Motor neuron (in vitro differentiated cells): ENCODE data around the gene ATP8B3. TPM values are rescaled to one million over a fixed set of nuclear protein-coding genes. Genes with fewer than 3 reads are reported as not detected.

Experiments used
- ATAC-seq, 8 experiments: fragments of 200-7000 bp; cut with Tn5 transposase; replicated peaks in 6 of 8; 2 replicates each; pipeline ENCODE4 v1.8.0; 2021; ENCODE audit warnings: mild to moderate bottlenecking in 8 of 8, moderate library complexity in 8 of 8
- H3K27ac ChIP-seq, 2 donors: fragments of 250-450 bp; sonication (Bioruptor Pico); 2 replicates each; pipeline ENCODE4 v1.9.0; 2021; ENCODE audit warnings: antibody characterized with exemption in 2 of 2, mild to moderate bottlenecking in 2 of 2, moderate library complexity in 1 of 2
- H3K4me1 ChIP-seq, 2 donors: fragments of 250-450 bp; sonication (Bioruptor Pico); replicated peaks in 1 of 2; 2 replicates each; pipeline ENCODE4 v1.6.1; 2021; ENCODE audit warnings: antibody characterized with exemption in 2 of 2, mild to moderate bottlenecking in 2 of 2, moderate library complexity in 1 of 2
- H3K4me3 ChIP-seq, 5 donors: fragments of 250-450 bp; sonication (Bioruptor Pico); 2 replicates each; pipeline ENCODE4 v1.9.0; 2021; ENCODE audit warnings: antibody characterized with exemption in 5 of 5, mild to moderate bottlenecking in 5 of 5, moderate library complexity in 4 of 5
- WGBS, 10 experiments: fragments of 450-650 bp; shearing (Covaris generic); methylation state at CpG; one replicate each; pipeline ENCODE4 v1.0.0; 2022; 5-methylcytosine and 5-hydroxymethylcytosine counted together
- in situ Hi-C, 9 experiments: fragments of 400-800 bp; cut with MboI; loops; one replicate each; pipeline ENCODE4 v1.15.0; 2021; ENCODE audit warnings: low sequenced_read_pairs in 9 of 9, low pct_unique_long_range_greater_than_20kb in 2 of 9; ENCODE audit not compliant: unreplicated experiment in 9 of 9
- total RNA-seq, 8 experiments: library from RNA; unstranded; fragments of 300-600 nt; gene quantifications; 2 replicates each; pipeline versions ENCODE4 v1.2.3 to v1.2.4, GENCODE V29; 2022

ATP8B3 gene
- total RNA-seq, 8 experiments from 2014 or later, result 0.32 to 2.3 (median 0.78) TPM

- WGBS, 10 experiments, result 0% methylated on average over 3 of the region's 59 CpGs; no CpG with 5 or more reads in 9 of the 10 experiments
- H3K4me1 ChIP-seq, result peaks cover 0 to 7% of the 10 kb centered on the region in 2 donors
- peak overlapping the region in 1 of 5 donors; percentile 23 for H3K4me3 ChIP-seq
- in situ Hi-C loops, result loop anchor here in 3 of 9 experiments (25.0 kb wide), 2 partner anchors 102 to 252 kb away; no protein-coding TSS in a partner anchor
- ATAC-seq, result peak in 4 of 8 experiments; percentile 38 to 51 (median 48)
- peak overlapping the region in 1 of 2 donors; percentile 10 for H3K27ac ChIP-seq
Observed at GRCh38 chr19:1789261-1790041, 22.6 kb downstream of the ATP8B3 start.

- in situ Hi-C loops, result loop anchor here in 3 of 9 experiments (25.0 kb wide), 2 partner anchors 100 to 250 kb away; no protein-coding TSS in a partner anchor
Observed at GRCh38 chr19:1787116-1787515, 25.0 kb downstream of the ATP8B3 start.

GRCh38 chr19:1786668-1787067 is 25.4 kb downstream of the ATP8B3 start:
- Histone ChIP-seq H3K27ac (no peak overlapping the region), H3K4me3 (no peak overlapping the region), H3K4me1 (peaks cover 0 to 7% of the 10 kb centered on the region in 2 donors)
- no peak for ATAC-seq
- in situ Hi-C loops, result loop anchor here in 3 of 9 experiments (25.0 kb wide), 2 partner anchors 99 to 249 kb away; no protein-coding TSS in a partner anchor
- 17 to 58% (median 20%) methylated on average over 1 to 2 of the region's 8 CpGs; no CpG with 5 or more reads in 7 of the 10 experiments for WGBS, 10 experiments

More at GRCh38 chr19:1787116-1787515, 25.0 kb downstream of the ATP8B3 start:
- H3K4me1 ChIP-seq, result peaks cover 0 to 7% of the 10 kb centered on the region in 2 donors
- no peak for ATAC-seq
- no peak overlapping the region for H3K4me3 ChIP-seq
- H3K27ac ChIP-seq, result no peak overlapping the region
- WGBS, 10 experiments, result 0 to 83% (median 30%) methylated on average over 1 to 2 of the region's 8 CpGs; no CpG with 5 or more reads in 6 of the 10 experiments

- ATAC-seq, result no peak
- H3K27ac ChIP-seq, result no peak overlapping the region
- in situ Hi-C loops, result loop anchor here in 3 of 9 experiments (25.0 kb wide), 2 partner anchors 98 to 248 kb away; no protein-coding TSS in a partner anchor
Observed at GRCh38 chr19:1785310-1785709, 26.8 kb downstream of the ATP8B3 start.

GRCh38 chr19:1783874-1784273 is 28.2 kb downstream of the ATP8B3 start:
- Histone ChIP-seq H3K4me3 (no peak overlapping the region), H3K27ac (no peak overlapping the region), H3K4me1 (no peaks in the 10 kb centered on the region)
- WGBS, 10 experiments, result 40 to 100% (median 81%) methylated on average over 1 to 6 of the region's 9 CpGs; no CpG with 5 or more reads in 1 of the 10 experiments
- ATAC-seq, result no peak
- in situ Hi-C loops, result loop anchor here in 3 of 9 experiments (25.0 kb wide), 2 partner anchors 97 to 247 kb away; no protein-coding TSS in a partner anchor

More at GRCh38 chr19:1785310-1785709, 26.8 kb downstream of the ATP8B3 start:
- Histone ChIP-seq H3K4me3 (no peak overlapping the region), H3K4me1 (peaks cover 0 to 7% of the 10 kb centered on the region in 2 donors)
- 63 to 87% (median 73%) methylated on average over 2 to 5 of the region's 19 CpGs; no CpG with 5 or more reads in 6 of the 10 experiments for WGBS, 10 experiments

GRCh38 chr19:1783354-1783753 is 28.7 kb downstream of the ATP8B3 start:
- Histone ChIP-seq H3K4me3 (no peak overlapping the region), H3K27ac (no peak overlapping the region), H3K4me1 (no peaks in the 10 kb centered on the region)
- in situ Hi-C loops, result loop anchor here in 3 of 9 experiments (25.0 kb wide), 2 partner anchors 96 to 246 kb away; no protein-coding TSS in a partner anchor
- ATAC-seq, result no peak
- 11 to 100% (median 57%) methylated on average over 1 to 4 of the region's 4 CpGs; no CpG with 5 or more reads in 3 of the 10 experiments for WGBS, 10 experiments

- H3K27ac ChIP-seq, result no peak overlapping the region
- ATAC-seq, result no peak
- in situ Hi-C loops, result loop anchor here in 3 of 9 experiments (25.0 kb wide), 2 partner anchors 95 to 245 kb away; no protein-coding TSS in a partner anchor
- 25 to 90% (median 67%) methylated on average over 1 to 3 of the region's 7 CpGs; no CpG with 5 or more reads in 6 of the 10 experiments for WGBS, 10 experiments
- H3K4me3 ChIP-seq, result no peak overlapping the region
- no peaks in the 10 kb centered on the region for H3K4me1 ChIP-seq
Observed at GRCh38 chr19:1782521-1782920, 29.6 kb downstream of the ATP8B3 start.

- H3K27ac ChIP-seq, result no peak overlapping the region
- no peak overlapping the region for H3K4me3 ChIP-seq
- peak in 3 of 8 experiments; percentile 28 to 57 (median 41) for ATAC-seq
- peaks cover 0 to 9% of the 10 kb centered on the region in 2 donors for H3K4me1 ChIP-seq
- in situ Hi-C loops, result loop anchor here in 3 of 9 experiments (25.0 kb wide), 2 partner anchors 93 to 243 kb away; no protein-coding TSS in a partner anchor
- WGBS, 10 experiments, result 0 to 83% (median 12%) methylated on average over 1 to 5 of the region's 14 CpGs; no CpG with 5 or more reads in 5 of the 10 experiments
Observed at GRCh38 chr19:1780272-1780958, 31.7 kb downstream of the ATP8B3 start.

GRCh38 chr19:1779574-1779973 is 32.5 kb downstream of the ATP8B3 start:
- ATAC-seq, result no peak
- peaks cover 0 to 9% of the 10 kb centered on the region in 2 donors for H3K4me1 ChIP-seq
- 0 to 28% (median 9%) methylated on average over 1 to 9 of the region's 16 CpGs; no CpG with 5 or more reads in 3 of the 10 experiments for WGBS, 10 experiments
- in situ Hi-C loops, result loop anchor here in 3 of 9 experiments (25.0 kb wide), 2 partner anchors 92 to 242 kb away; no protein-coding TSS in a partner anchor
- no peak overlapping the region for H3K27ac ChIP-seq
- no peak overlapping the region for H3K4me3 ChIP-seq

GRCh38 chr19:1777149-1777548 is 34.9 kb downstream of the ATP8B3 start:
- 0 to 80% (median 20%) methylated on average over 1 to 3 of the region's 10 CpGs; no CpG with 5 or more reads in 4 of the 10 experiments for WGBS, 10 experiments
- in situ Hi-C loops, result loop anchor here in 3 of 9 experiments (25.0 kb wide), 2 partner anchors 90 to 240 kb away; no protein-coding TSS in a partner anchor
- Histone ChIP-seq H3K27ac (no peak overlapping the region), H3K4me3 (no peak overlapping the region), H3K4me1 (peaks cover 0 to 9% of the 10 kb centered on the region in 2 donors)
- no peak for ATAC-seq

- in situ Hi-C loops, result loop anchor here in 3 of 9 experiments (25.0 kb wide), 2 partner anchors 89 to 239 kb away; no protein-coding TSS in a partner anchor
- Histone ChIP-seq H3K4me1 (peaks cover 0 to 9% of the 10 kb centered on the region in 2 donors), H3K4me3 (no peak overlapping the region), H3K27ac (no peak overlapping the region)
- 0 to 8% (median 6%) methylated on average over 2 to 5 of the region's 23 CpGs; no CpG with 5 or more reads in 7 of the 10 experiments for WGBS, 10 experiments
- no peak for ATAC-seq
Observed at GRCh38 chr19:1776606-1777147, 35.4 kb downstream of the ATP8B3 start.
